Measurements from ENCODE around the gene SCRT2.

GRCh38 chr20:687468-688203 lies 12.0 kb upstream of the SCRT2 start:
- TF ChIP-seq, protein P1, sequence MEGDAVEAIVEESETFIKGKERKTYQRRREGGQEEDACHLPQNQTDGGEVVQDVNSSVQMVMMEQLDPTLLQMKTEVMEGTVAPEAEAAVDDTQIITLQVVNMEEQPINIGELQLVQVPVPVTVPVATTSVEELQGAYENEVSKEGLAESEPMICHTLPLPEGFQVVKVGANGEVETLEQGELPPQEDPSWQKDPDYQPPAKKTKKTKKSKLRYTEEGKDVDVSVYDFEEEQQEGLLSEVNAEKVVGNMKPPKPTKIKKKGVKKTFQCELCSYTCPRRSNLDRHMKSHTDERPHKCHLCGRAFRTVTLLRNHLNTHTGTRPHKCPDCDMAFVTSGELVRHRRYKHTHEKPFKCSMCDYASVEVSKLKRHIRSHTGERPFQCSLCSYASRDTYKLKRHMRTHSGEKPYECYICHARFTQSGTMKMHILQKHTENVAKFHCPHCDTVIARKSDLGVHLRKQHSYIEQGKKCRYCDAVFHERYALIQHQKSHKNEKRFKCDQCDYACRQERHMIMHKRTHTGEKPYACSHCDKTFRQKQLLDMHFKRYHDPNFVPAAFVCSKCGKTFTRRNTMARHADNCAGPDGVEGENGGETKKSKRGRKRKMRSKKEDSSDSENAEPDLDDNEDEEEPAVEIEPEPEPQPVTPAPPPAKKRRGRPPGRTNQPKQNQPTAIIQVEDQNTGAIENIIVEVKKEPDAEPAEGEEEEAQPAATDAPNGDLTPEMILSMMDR (IDR thresholded peaks at IDR 0.05) = no peak
- no peak for TF ChIP-seq POLR2A (IDR thresholded peaks at IDR 0.05)
- no peak for TF ChIP-seq EP300 (IDR thresholded peaks at IDR 0.05)

All from ovary (tissue), 3 donors.